ENCODE measurements around the gene FOXN3. TPM values are rescaled to one million over a fixed set of nuclear protein-coding genes. Genes with fewer than 3 reads are reported as not detected.
"Not testable (repeated sequence)": the region's sequence is repeated elsewhere in the genome, so short reads cannot be mapped to it uniquely, and the experiment has no call there.

FOXN3 gene
- total RNA-seq, 4 donors from 2014 or later = 27.4 to 91.4 (median 39.2) TPM

DNA sequence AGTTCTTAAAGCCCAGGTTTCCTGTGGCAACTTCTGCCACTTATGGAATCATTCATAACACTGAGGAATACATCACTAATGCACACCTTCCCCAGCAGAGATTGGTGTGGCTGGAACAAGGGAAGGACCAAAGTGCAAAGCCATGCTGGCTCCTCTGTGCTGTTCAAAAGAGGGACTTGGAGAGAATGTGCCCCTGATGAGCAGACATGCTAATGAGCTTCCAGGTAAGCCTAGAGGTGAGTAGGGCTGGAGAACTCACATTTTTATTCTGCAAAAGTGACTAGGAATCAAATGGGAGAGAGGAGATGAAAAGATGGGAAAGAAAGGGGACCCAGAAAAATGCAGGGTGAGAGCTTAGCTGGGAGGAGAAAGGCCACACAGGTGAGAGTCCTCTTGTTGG lies 302.9 kb downstream of the FOXN3 start:
- TF ChIP-seq POLR2A (IDR thresholded peaks at IDR 0.05) (no peak), CTCF (IDR thresholded peaks at IDR 0.05) (no peak)
- H3K4me1 ChIP-seq = no peaks in the 10 kb centered on the region
- H3K36me3 ChIP-seq = no peaks in the 10 kb centered on the region

GRCh38 chr14:89112720-89113119 lies 304.3 kb downstream of the FOXN3 start:
- TF ChIP-seq POLR2A (IDR thresholded peaks at IDR 0.05) = no peak
- no peak for TF ChIP-seq CTCF (IDR thresholded peaks at IDR 0.05)
- H3K4me1 ChIP-seq = no peaks in the 10 kb centered on the region
- H3K27ac ChIP-seq = no peak overlapping the region
- 86 to 91% methylated on average over 5 to 12 of the region's 18 CpGs for WGBS, 2 donors
- no peaks in the 10 kb centered on the region for H3K36me3 ChIP-seq
- intact Hi-C loops (cut with DNase I) = no loop called here
- no peaks in the 10 kb centered on the region for H3K27me3 ChIP-seq
- no peaks in the 10 kb centered on the region for H3K9me3 ChIP-seq
- no peak for DNase-seq
- no peak overlapping the region for H3K4me3 ChIP-seq

More for the DNA sequence above, 302.9 kb downstream of the FOXN3 start:
- Histone ChIP-seq H3K4me3 (no peak overlapping the region), H3K27me3 (no peaks in the 10 kb centered on the region), H3K9me3 (no peaks in the 10 kb centered on the region), H3K27ac (no peak overlapping the region)
- no peak for DNase-seq
- intact Hi-C loops (cut with DNase I) = no loop called here

- intact Hi-C loops (cut with DNase I); DNase-seq: not testable (repeated sequence)
Observed at GRCh38 chr14:89111766-89112543, 305.1 kb downstream of the FOXN3 start.

GRCh38 chr14:89111232-89111631 lies 305.8 kb downstream of the FOXN3 start:
- H3K36me3 ChIP-seq; DNase-seq; H3K4me1 ChIP-seq; H3K27me3 ChIP-seq; H3K9me3 ChIP-seq; intact Hi-C loops (cut with DNase I); H3K27ac ChIP-seq; H3K4me3 ChIP-seq: not testable (repeated sequence)
- WGBS, 2 donors = 85 to 88% methylated on average over 8 to 11 of the region's 13 CpGs

More at GRCh38 chr14:89111766-89112543, 305.1 kb downstream of the FOXN3 start:
- not testable (repeated sequence) for H3K36me3 ChIP-seq, H3K4me3 ChIP-seq, H3K9me3 ChIP-seq, H3K27ac ChIP-seq, H3K4me1 ChIP-seq, H3K27me3 ChIP-seq
- 60% methylated on average over 6 to 8 of the region's 25 CpGs for WGBS, 2 donors

GRCh38 chr14:89110110-89110509 lies 306.9 kb downstream of the FOXN3 start:
- intact Hi-C loops (cut with DNase I) = no loop called here

More at GRCh38 chr14:89110110-89110509, 306.9 kb downstream of the FOXN3 start:
- H3K27me3 ChIP-seq = no peaks in the 10 kb centered on the region
- no peak for TF ChIP-seq CTCF (IDR thresholded peaks at IDR 0.05)
- TF ChIP-seq POLR2A (IDR thresholded peaks at IDR 0.05) = no peak
- H3K4me3 ChIP-seq = no peak overlapping the region
- no peaks in the 10 kb centered on the region for H3K9me3 ChIP-seq
- H3K36me3 ChIP-seq = no peaks in the 10 kb centered on the region
- DNase-seq = no peak
- H3K27ac ChIP-seq = no peak overlapping the region
- WGBS, 2 donors = 88% methylated on average over 5 to 9 of the region's 9 CpGs
- no peaks in the 10 kb centered on the region for H3K4me1 ChIP-seq
